Calu3 (cell line): ENCODE measurements around the gene SMYD4. TPM values are rescaled to one million over a fixed set of nuclear protein-coding genes. Genes with fewer than 3 reads are reported as not detected.

Experiments used
- BruUV-seq: library from RNA; stranded (reverse); fragments of 400-500 nt; replicated peaks from 2 replicates; lab custom pipeline; 2021; lab: Mats Ljungman, UMichigan
- CTCF ChIA-PET: fragments of 300-600 bp; sonication (Branson Sonifier 250); formaldehyde crosslinking; loops from one replicate; lab custom pipeline; 2022; ENCODE audit warnings: antibody characterized with exemption; lab: Charles Lee
- DNase-seq: peaks from one replicate; pipeline ENCODE4 v3.0.0; 2022
- H3K27ac Mint-ChIP-seq: one replicate; pipeline ENCODE4 v1.8.0; 2022; ENCODE audit warnings: mixed read lengths; ENCODE audit not compliant: unreplicated experiment
- H3K27me3 Mint-ChIP-seq: one replicate; pipeline ENCODE4 v1.8.0; 2022; ENCODE audit warnings: mixed read lengths; ENCODE audit not compliant: unreplicated experiment
- H3K36me3 Mint-ChIP-seq: one replicate; pipeline ENCODE4 v1.8.0; 2022; ENCODE audit warnings: mild to moderate bottlenecking, moderate library complexity, mixed read lengths; ENCODE audit not compliant: insufficient read depth, unreplicated experiment
- H3K4me1 Mint-ChIP-seq: one replicate; pipeline ENCODE4 v1.8.0; 2022; ENCODE audit warnings: mild to moderate bottlenecking, low read depth, mixed read lengths; ENCODE audit not compliant: unreplicated experiment
- H3K4me3 Mint-ChIP-seq: one replicate; pipeline ENCODE4 v1.8.0; 2022; ENCODE audit warnings: mild to moderate bottlenecking, low read depth, moderate library complexity, mixed read lengths; ENCODE audit not compliant: unreplicated experiment
- H3K9me3 Mint-ChIP-seq: one replicate; pipeline ENCODE4 v1.8.0; 2022; ENCODE audit warnings: low read depth, mixed read lengths; ENCODE audit not compliant: unreplicated experiment
- intact Hi-C: fragments of 100-400 bp; cut with micrococcal nuclease; formaldehyde crosslinking; loops from one replicate; pipeline ENCODE4 v1.10.0; 2022; ENCODE audit not compliant: unreplicated experiment
- total RNA-seq: library from RNA; stranded (reverse); gene quantifications from 2 replicates; pipeline ENCODE4 v1.2.3, GENCODE V29; 2022
- TF ChIP-seq, protein P1 (sequence below): fragments of 200-600 bp; IDR thresholded peaks from one replicate; pipeline ENCODE4 v1.8.0; 2022; ENCODE audit warnings: antibody characterized with exemption; ENCODE audit not compliant: unreplicated experiment

The SMYD4 gene
- total RNA-seq, 1 experiment from 2014 or later: 20.7 TPM

DNA sequence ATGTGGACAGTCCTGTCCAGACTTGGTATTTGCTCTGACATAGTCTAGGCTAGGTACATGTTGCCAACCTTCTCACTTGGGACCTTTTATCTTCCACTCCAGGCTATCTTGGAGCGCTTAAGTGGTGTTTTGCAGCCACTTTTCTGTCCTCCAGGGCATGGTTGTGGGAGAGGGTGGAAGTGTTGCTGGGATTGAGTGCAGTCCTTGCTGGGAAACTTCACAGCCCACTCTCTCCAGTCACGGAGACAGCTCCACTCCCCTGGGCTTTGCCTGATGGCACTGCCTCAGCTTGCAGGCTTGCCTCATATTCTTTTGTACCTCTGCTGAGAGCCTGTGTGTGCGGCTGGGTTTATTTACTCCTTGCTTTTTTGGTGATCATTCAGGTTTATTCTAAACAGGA lies 17.5 kb upstream of the SMYD4 start:
- CTCF ChIA-PET: no interaction called here
- TF ChIP-seq, protein P1, sequence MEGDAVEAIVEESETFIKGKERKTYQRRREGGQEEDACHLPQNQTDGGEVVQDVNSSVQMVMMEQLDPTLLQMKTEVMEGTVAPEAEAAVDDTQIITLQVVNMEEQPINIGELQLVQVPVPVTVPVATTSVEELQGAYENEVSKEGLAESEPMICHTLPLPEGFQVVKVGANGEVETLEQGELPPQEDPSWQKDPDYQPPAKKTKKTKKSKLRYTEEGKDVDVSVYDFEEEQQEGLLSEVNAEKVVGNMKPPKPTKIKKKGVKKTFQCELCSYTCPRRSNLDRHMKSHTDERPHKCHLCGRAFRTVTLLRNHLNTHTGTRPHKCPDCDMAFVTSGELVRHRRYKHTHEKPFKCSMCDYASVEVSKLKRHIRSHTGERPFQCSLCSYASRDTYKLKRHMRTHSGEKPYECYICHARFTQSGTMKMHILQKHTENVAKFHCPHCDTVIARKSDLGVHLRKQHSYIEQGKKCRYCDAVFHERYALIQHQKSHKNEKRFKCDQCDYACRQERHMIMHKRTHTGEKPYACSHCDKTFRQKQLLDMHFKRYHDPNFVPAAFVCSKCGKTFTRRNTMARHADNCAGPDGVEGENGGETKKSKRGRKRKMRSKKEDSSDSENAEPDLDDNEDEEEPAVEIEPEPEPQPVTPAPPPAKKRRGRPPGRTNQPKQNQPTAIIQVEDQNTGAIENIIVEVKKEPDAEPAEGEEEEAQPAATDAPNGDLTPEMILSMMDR: no peak
- intact Hi-C loops: no loop called here
- H3K36me3 Mint-ChIP-seq: peaks cover 21% of the 10 kb centered on the region
- DNase-seq: no peak
- H3K27me3 Mint-ChIP-seq: no peaks in the 10 kb centered on the region
- no TSS peak for BruUV-seq
- no peak overlapping the region for H3K27ac Mint-ChIP-seq
- no peak overlapping the region for H3K4me3 Mint-ChIP-seq
- H3K4me1 Mint-ChIP-seq: no peaks in the 10 kb centered on the region
- no peaks in the 10 kb centered on the region for H3K9me3 Mint-ChIP-seq

DNA sequence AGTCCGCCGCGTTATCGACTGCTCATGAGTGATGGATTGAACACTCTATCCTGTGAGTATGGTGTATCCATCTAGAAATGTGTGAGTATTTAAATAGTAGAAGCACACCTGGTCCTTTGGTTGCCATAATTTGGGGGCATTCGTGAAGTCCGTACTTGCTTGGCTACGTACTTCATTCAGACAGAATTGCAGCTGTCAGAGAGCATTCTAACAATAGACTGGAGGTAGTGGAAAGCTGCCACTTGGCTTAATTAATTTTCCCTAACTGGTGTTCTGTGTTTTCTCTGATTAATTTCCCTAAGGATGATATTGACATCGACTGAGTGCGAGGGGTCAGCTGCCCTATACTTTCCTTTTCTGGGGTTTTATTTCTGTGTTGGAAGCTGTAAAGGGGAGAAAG lies 14.2 kb upstream of the SMYD4 start:
- H3K27me3 Mint-ChIP-seq: no peaks in the 10 kb centered on the region
- H3K9me3 Mint-ChIP-seq: no peaks in the 10 kb centered on the region
- no peak overlapping the region for H3K27ac Mint-ChIP-seq
- CTCF ChIA-PET: no interaction called here
- no TSS peak for BruUV-seq
- H3K4me1 Mint-ChIP-seq: no peaks in the 10 kb centered on the region
- TF ChIP-seq, protein P1: no peak
- peaks cover 19% of the 10 kb centered on the region for H3K36me3 Mint-ChIP-seq
- intact Hi-C loops: no loop called here
- DNase-seq: no peak
- no peak overlapping the region for H3K4me3 Mint-ChIP-seq

DNA sequence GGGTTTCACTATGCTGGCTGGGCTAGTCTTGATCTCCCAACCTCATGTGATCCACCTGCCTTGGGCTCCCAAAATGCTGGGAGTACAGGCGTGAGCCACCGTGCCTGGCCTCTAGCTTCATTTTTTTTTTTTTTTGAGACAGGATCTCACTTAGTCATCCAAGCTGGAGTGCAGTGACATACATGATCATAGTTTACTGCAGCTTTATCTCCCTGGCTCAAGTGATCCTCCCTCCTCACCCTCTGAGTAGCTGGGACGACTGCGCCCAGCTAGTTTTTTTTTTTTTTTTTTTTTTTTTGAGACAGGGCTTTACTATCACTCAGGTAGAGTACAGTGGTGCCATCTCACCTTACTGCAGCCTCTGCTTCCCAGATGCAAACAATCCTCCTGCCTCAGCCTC lies 9.8 kb upstream of the SMYD4 start:
- no peak overlapping the region for H3K4me3 Mint-ChIP-seq
- intact Hi-C loops: no loop called here
- no peaks in the 10 kb centered on the region for H3K27me3 Mint-ChIP-seq
- TF ChIP-seq, protein P1: no peak
- H3K9me3 Mint-ChIP-seq: no peaks in the 10 kb centered on the region
- no peak for DNase-seq
- CTCF ChIA-PET: no interaction called here
- no peak overlapping the region for H3K27ac Mint-ChIP-seq
- H3K4me1 Mint-ChIP-seq: no peaks in the 10 kb centered on the region
- peaks cover 4% of the 10 kb centered on the region for H3K36me3 Mint-ChIP-seq
- BruUV-seq: no TSS peak

DNA sequence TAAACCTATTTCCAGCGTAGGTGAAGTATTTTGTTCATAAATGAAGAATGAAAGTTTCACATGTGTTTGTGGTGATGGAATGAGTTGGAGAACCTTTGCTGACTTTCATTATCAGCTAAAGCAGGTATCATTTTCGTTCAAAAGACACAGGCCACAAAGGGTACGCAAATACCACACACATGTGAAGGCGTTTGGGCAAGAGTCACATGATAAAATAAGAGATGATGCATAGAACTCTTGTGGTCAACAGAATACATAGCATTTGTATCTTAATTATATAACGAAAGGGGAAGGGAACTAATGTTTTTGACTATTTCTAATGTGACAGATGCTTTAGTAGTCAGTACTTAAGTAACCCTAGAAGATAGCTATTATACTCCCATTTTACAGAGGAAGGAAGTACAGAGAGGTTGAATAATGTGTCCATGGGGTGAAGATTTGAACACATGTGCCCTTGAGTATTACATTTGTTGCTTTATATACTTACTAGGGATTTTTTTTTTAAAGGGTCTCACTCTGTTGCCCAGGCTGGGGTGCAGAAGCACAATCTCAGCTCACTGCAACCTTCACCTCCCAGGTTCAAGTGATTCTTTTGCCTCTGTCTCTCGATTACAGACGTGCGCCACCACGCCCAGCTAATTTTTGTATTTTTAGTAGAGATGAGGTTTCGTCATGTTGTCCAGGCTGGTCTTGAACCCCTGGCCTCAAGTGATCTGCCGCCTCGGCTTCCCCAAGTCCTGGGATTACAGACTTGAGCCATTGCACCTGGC lies 4.9 kb upstream of the SMYD4 start:
- no peak overlapping the region for H3K4me3 Mint-ChIP-seq
- H3K27me3 Mint-ChIP-seq: no peaks in the 10 kb centered on the region
- no TSS peak for BruUV-seq
- DNase-seq: no peak
- CTCF ChIA-PET: interaction anchor here (0.6 kb wide), 1 partner anchor 579 kb away, joined by 4 read pairs; no protein-coding TSS in a partner anchor
- H3K9me3 Mint-ChIP-seq: no peaks in the 10 kb centered on the region
- H3K27ac Mint-ChIP-seq: no peak overlapping the region
- peaks cover 10% of the 10 kb centered on the region for H3K4me1 Mint-ChIP-seq
- peaks cover 21% of the 10 kb centered on the region for H3K36me3 Mint-ChIP-seq
- intact Hi-C loops: no loop called here
- TF ChIP-seq, protein P1: no peak
